HepG2 (cell line): Measurements from ENCODE around the gene CCDC144A. TPM values are rescaled to one million over a fixed set of nuclear protein-coding genes. Genes with fewer than 3 reads are reported as not detected.
A peak's percentile ranks its signal among the peaks of the same experiment; 100 is the strongest.

Source experiments
- DR1 ChIP-seq: sonication (generic); formaldehyde crosslinking; IDR thresholded peaks from 2 replicates; pipeline ENCODE4 v1.8.0; 2021; ENCODE audit warnings: mild to moderate bottlenecking, missing genetic modification reagents, inconsistent platforms
- DZIP1 ChIP-seq: sonication (generic); formaldehyde crosslinking; IDR thresholded peaks from 2 replicates; pipeline ENCODE4 v1.5.0; 2020; ENCODE audit warnings: mild to moderate bottlenecking, missing genetic modification reagents
- EEA1 ChIP-seq: sonication (generic); formaldehyde crosslinking; IDR thresholded peaks from 2 replicates; pipeline ENCODE4 v1.5.1; 2020; ENCODE audit warnings: mild to moderate bottlenecking, missing genetic modification reagents, borderline replicate concordance
- ETS1 ChIP-seq: sonication (generic); formaldehyde crosslinking; IDR thresholded peaks from 2 replicates; pipeline ENCODE4 v1.4.0; 2020; ENCODE audit warnings: missing genetic modification reagents
- FOXC1 ChIP-seq: sonication (generic); formaldehyde crosslinking; IDR thresholded peaks from 2 replicates; pipeline ENCODE4 v1.8.0; 2022; ENCODE audit warnings: mild to moderate bottlenecking, missing genetic modification reagents, borderline replicate concordance
- GATAD2A ChIP-seq: IDR thresholded peaks from 2 replicates; pipeline ENCODE4 v1.6.1; 2016
- IRX3 ChIP-seq: sonication (generic); formaldehyde crosslinking; IDR thresholded peaks from 2 replicates; pipeline ENCODE4 v1.8.1; 2023; ENCODE audit warnings: mild to moderate bottlenecking, low read depth, missing genetic modification reagents, borderline replicate concordance
- MAFG ChIP-seq: sonication (generic); formaldehyde crosslinking; IDR thresholded peaks from 2 replicates; pipeline ENCODE4 v1.5.1; 2020; ENCODE audit warnings: mild to moderate bottlenecking, missing genetic modification reagents
- MEF2D ChIP-seq: sonication (generic); formaldehyde crosslinking; IDR thresholded peaks from 2 replicates; pipeline ENCODE4 v1.5.1; 2020; ENCODE audit warnings: mild to moderate bottlenecking, missing genetic modification reagents
- MEIS1 ChIP-seq: sonication (generic); formaldehyde crosslinking; IDR thresholded peaks from 2 replicates; pipeline ENCODE4 v1.9.0; 2021; ENCODE audit warnings: mild to moderate bottlenecking, missing genetic modification reagents, moderate library complexity, borderline replicate concordance
- NFYC ChIP-seq: IDR thresholded peaks from 2 replicates; pipeline ENCODE4 v1.6.1; 2016; ENCODE audit warnings: missing genetic modification reagents, missing compliant biosample characterization
- PHB2 ChIP-seq: fragments of 450-650 bp; IDR thresholded peaks from 2 replicates; pipeline ENCODE4 v1.6.1; 2018; ENCODE audit not compliant: partially characterized antibody
- PHF21A ChIP-seq: sonication (generic); formaldehyde crosslinking; IDR thresholded peaks from 2 replicates; pipeline ENCODE4 v1.5.0; 2020; ENCODE audit warnings: mild to moderate bottlenecking, missing genetic modification reagents
- POLR2AphosphoS5 ChIP-seq: IDR thresholded peaks from 2 replicates; pipeline ENCODE4 v1.6.1; 2012; ENCODE audit warnings: low read depth, low read length
- TCF7 ChIP-seq: sonication (generic); IDR thresholded peaks from 2 replicates; pipeline ENCODE4 v1.6.1; 2016; ENCODE audit warnings: antibody characterized with exemption, low read depth
- ZBTB7A ChIP-seq: sonication (generic); formaldehyde crosslinking; IDR thresholded peaks from 2 replicates; pipeline ENCODE4 v1.8.0; 2022; ENCODE audit warnings: mild to moderate bottlenecking, missing genetic modification reagents
- ZFP82 ChIP-seq: sonication (generic); formaldehyde crosslinking; IDR thresholded peaks from 2 replicates; pipeline ENCODE4 v1.5.1; 2020; ENCODE audit warnings: mild to moderate bottlenecking, missing genetic modification reagents, borderline replicate concordance
- ZNF253 ChIP-seq: sonication (generic); formaldehyde crosslinking; IDR thresholded peaks from 2 replicates; pipeline ENCODE4 v1.8.0; 2022; ENCODE audit warnings: mild to moderate bottlenecking, missing genetic modification reagents, borderline replicate concordance
- ZNF337 ChIP-seq: sonication (generic); formaldehyde crosslinking; IDR thresholded peaks from 2 replicates; pipeline ENCODE4 v1.5.1; 2020; ENCODE audit warnings: missing genetic modification reagents, low read depth, mild to moderate bottlenecking, borderline replicate concordance
- ZNF446 ChIP-seq: sonication (generic); formaldehyde crosslinking; IDR thresholded peaks from 2 replicates; pipeline ENCODE4 v1.5.0; 2020; ENCODE audit warnings: mild to moderate bottlenecking, missing genetic modification reagents
- ZNF564 ChIP-seq: sonication (generic); formaldehyde crosslinking; IDR thresholded peaks from 2 replicates; pipeline ENCODE4 v1.8.1; 2023; ENCODE audit warnings: mild to moderate bottlenecking, missing genetic modification reagents
- ZNF792 ChIP-seq: IDR thresholded peaks from 2 replicates; pipeline ENCODE4 v1.6.1; 2016
- polyA plus RNA-seq, 8 experiments: library from polyadenylated mRNA; depleted of rRNA in 3 of 8; stranded (reverse) in 7 of 8; unstranded in 1 of 8; fragments of >200 nt; fragmentation: Illumina TruSeq in 4 of 8; extraction: Trizol in 4 of 8; gene quantifications; 2 replicates each; pipeline versions ENCODE4 v1.2.1 to v1.2.3, GENCODE V29; 2011 to 2016; ENCODE audit warnings: low read depth in 4 of 8, missing spikeins in 1 of 8, mixed read lengths in 1 of 8; ENCODE audit not compliant: insufficient read depth in 1 of 8
- total RNA-seq, 5 experiments: library from RNA; depleted of rRNA; stranded (reverse); fragments of >200 nt; fragmentation: Illumina TruSeq; extraction: Trizol; gene quantifications; 2 replicates each; pipeline ENCODE4 v1.2.3, GENCODE V29; 2016; ENCODE audit warnings: low read depth in 1 of 5
- TF ChIP-seq, protein P1 (sequence below): sonication (generic); formaldehyde crosslinking; IDR thresholded peaks from 2 replicates; pipeline ENCODE4 v1.4.0; 2020; ENCODE audit warnings: mild to moderate bottlenecking, missing genetic modification reagents
- TF ChIP-seq, protein P2 (sequence below): sonication (generic); formaldehyde crosslinking; IDR thresholded peaks from 2 replicates; pipeline ENCODE4 v1.5.0; 2020; ENCODE audit warnings: missing genetic modification reagents

CCDC144A gene
- total and polyA plus RNA-seq, 2 of the 13 experiments (the other 11 are each of a cell fraction or from before 2014, with no cell fraction given): 0.09 TPM; not detected in 1

- TF ChIP-seq POLR2AphosphoS5 (peak; percentile 75), NFYC (CRISPR knock-in tag) (peak; percentile 64), FOXC1 (CRISPR knock-in tag) (peak; percentile 67), IRX3 (CRISPR knock-in tag) (peak; percentile 81; the same call in 1 of the 2 replicates), PHF21A (CRISPR knock-in tag) (peak; percentile 70; the same call in 1 of the 2 replicates), ZNF446 (CRISPR knock-in tag) (peak; percentile 74), MEIS1 (0 out of 2 replicates have a peak, but pooled peaks have one; percentile 45), DR1 (CRISPR knock-in tag) (peak; percentile 59), ZFP82 (CRISPR knock-in tag) (peak; percentile 83; the same call in 1 of the 2 replicates), ZNF337 (no peak), DZIP1 (peak; percentile 75; the same call in 1 of the 2 replicates), MEF2D (CRISPR knock-in tag) (peak; percentile 93), ETS1 (no peak), EEA1 (CRISPR knock-in tag) (peak; percentile 92; the same call in 1 of the 2 replicates), PHB2 (no peak), ZNF253 (peak; percentile 42; the same call in 1 of the 2 replicates), GATAD2A (CRISPR knock-in tag) (peak; percentile 47), ZNF564 (CRISPR knock-in tag) (no peak), ZBTB7A (CRISPR knock-in tag) (no peak), ZNF792 (CRISPR knock-in tag) (peak; percentile 38; the same call in 1 of the 2 replicates), MAFG (no peak), TCF7 (no peak)
- TF ChIP-seq, protein P1, sequence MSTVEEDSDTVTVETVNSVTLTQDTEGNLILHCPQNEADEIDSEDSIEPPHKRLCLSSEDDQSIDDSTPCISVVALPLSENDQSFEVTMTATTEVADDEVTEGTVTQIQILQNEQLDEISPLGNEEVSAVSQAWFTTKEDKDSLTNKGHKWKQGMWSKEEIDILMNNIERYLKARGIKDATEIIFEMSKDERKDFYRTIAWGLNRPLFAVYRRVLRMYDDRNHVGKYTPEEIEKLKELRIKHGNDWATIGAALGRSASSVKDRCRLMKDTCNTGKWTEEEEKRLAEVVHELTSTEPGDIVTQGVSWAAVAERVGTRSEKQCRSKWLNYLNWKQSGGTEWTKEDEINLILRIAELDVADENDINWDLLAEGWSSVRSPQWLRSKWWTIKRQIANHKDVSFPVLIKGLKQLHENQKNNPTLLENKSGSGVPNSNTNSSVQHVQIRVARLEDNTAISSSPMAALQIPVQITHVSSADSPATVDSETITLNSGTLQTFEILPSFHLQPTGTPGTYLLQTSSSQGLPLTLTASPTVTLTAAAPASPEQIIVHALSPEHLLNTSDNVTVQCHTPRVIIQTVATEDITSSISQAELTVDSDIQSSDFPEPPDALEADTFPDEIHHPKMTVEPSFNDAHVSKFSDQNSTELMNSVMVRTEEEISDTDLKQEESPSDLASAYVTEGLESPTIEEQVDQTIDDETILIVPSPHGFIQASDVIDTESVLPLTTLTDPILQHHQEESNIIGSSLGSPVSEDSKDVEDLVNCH (CRISPR knock-in tag): peak; percentile 80; the same call in 1 of the 2 replicates
- TF ChIP-seq, protein P2, sequence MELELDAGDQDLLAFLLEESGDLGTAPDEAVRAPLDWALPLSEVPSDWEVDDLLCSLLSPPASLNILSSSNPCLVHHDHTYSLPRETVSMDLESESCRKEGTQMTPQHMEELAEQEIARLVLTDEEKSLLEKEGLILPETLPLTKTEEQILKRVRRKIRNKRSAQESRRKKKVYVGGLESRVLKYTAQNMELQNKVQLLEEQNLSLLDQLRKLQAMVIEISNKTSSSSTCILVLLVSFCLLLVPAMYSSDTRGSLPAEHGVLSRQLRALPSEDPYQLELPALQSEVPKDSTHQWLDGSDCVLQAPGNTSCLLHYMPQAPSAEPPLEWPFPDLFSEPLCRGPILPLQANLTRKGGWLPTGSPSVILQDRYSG (CRISPR knock-in tag): 0 out of 2 replicates have a peak, but pooled peaks have one; percentile 66
Measured at GRCh38 chr17:16653367-16654041, 36.5 kb upstream of the CCDC144A start, which contains the start of gene ZNF624 (continued).
